ENCODE data around the gene SLC35F1.

- TF ChIP-seq CTCF (IDR thresholded peaks at IDR 0.05 in 2 of 3, conservative IDR thresholded peaks at IDR 0.05 in 1 of 3; ENCODE audit: control insufficient read depth in 2 of 3, extremely low read depth in 1 of 3, insufficient read depth in 1 of 3, low read depth in 3 of 3, low read length in 3 of 3): no peak
- TF ChIP-seq EZH2 (IDR thresholded peaks at IDR 0.05; ENCODE audit: borderline replicate concordance, control insufficient read depth, low read depth, low read length): no peak
- TF ChIP-seq EP300 (IDR thresholded peaks at IDR 0.05; ENCODE audit: borderline replicate concordance in 1 of 2, control insufficient read depth in 1 of 2, low read depth in 2 of 2, low read length in 2 of 2): no peak
- TF ChIP-seq JUND (IDR thresholded peaks at IDR 0.05; ENCODE audit: low read depth, low read length): no peak
- TF ChIP-seq NBN (IDR thresholded peaks at IDR 0.05): no peak
- TF ChIP-seq HDAC2 (IDR thresholded peaks at IDR 0.05): no peak
- no peak for TF ChIP-seq KAT2A (conservative IDR thresholded peaks at IDR 0.05; ENCODE audit: control insufficient read depth, low read depth, low read length)
- TF ChIP-seq SP1 (IDR thresholded peaks at IDR 0.05; ENCODE audit: low read depth, low read length): no peak
- TF ChIP-seq RBBP5 (conservative IDR thresholded peaks at IDR 0.05): no peak
- no peak for TF ChIP-seq TAF1 (IDR thresholded peaks at IDR 0.05; ENCODE audit: borderline replicate concordance, low read depth, low read length)
- no peak for TF ChIP-seq SRF (IDR thresholded peaks at IDR 0.05; ENCODE audit: low read depth in 2 of 2, low read length in 2 of 2)
- TF ChIP-seq POLR2A (IDR thresholded peaks at IDR 0.05; ENCODE audit: low read depth, low read length): no peak
- TF ChIP-seq REST (IDR thresholded peaks at IDR 0.05; ENCODE audit: low read depth, low read length): no peak
- no peak for TF ChIP-seq ESRRA (IDR thresholded peaks at IDR 0.05; ENCODE audit: low read length)
These were observed 239.5 kb downstream of the SLC35F1 start for GRCh38 chr6:118146584-118146983.
